HG03159 (cell line): ENCODE results near the gene GUCY1A1.

Experiments used
- ATAC-seq: cut with Tn5 transposase; IDR thresholded peaks from one replicate; pipeline ENCODE4 v1.9.1; 2021; ENCODE audit warnings: mild to moderate bottlenecking, moderate library complexity; ENCODE audit not compliant: unreplicated experiment

The GUCY1A1 gene

GRCh38 chr4:155734065-155734464 lies 67.4 kb downstream of the GUCY1A1 start:
- ATAC-seq = no peak

GRCh38 chr4:155734951-155735350 lies 68.3 kb downstream of the GUCY1A1 start:
- no peak for ATAC-seq

GRCh38 chr4:155735496-155735895 lies 68.8 kb downstream of the GUCY1A1 start:
- ATAC-seq = no peak

- ATAC-seq = no peak
These were observed 71.9 kb downstream of the GUCY1A1 start for GRCh38 chr4:155738548-155738947.

GRCh38 chr4:155741546-155741945 lies 74.9 kb downstream of the GUCY1A1 start:
- no peak for ATAC-seq

- ATAC-seq = no peak
These were observed 75.8 kb downstream of the GUCY1A1 start for GRCh38 chr4:155742310-155743015.

GRCh38 chr4:155745984-155746383 lies 79.3 kb downstream of the GUCY1A1 start:
- no peak for ATAC-seq

- ATAC-seq = no peak
These were observed 81.4 kb downstream of the GUCY1A1 start for GRCh38 chr4:155748039-155748438.

- ATAC-seq = no peak
These were observed 82.4 kb downstream of the GUCY1A1 start for GRCh38 chr4:155749041-155749440.

- no peak for ATAC-seq
These were observed 84.9 kb downstream of the GUCY1A1 start for GRCh38 chr4:155751569-155751968.

GRCh38 chr4:155757745-155758265 lies 91.2 kb downstream of the GUCY1A1 start:
- ATAC-seq = no peak

- peak; percentile 98 for ATAC-seq
These were observed 92.1 kb downstream of the GUCY1A1 start, which contains the start of gene GUCY1B1 for GRCh38 chr4:155758481-155759371. Gene GUCY1B1, plus strand, starts transcription at chr4:155759021. Its CDS starts 120 bp downstream, at chr4:155759141.

GRCh38 chr4:155759372-155760252 lies 93.0 kb downstream of the GUCY1A1 start:
- peak; percentile 21 for ATAC-seq

GRCh38 chr4:155761047-155761446 lies 94.4 kb downstream of the GUCY1A1 start:
- ATAC-seq = no peak

- no peak for ATAC-seq
These were observed 95.3 kb downstream of the GUCY1A1 start for GRCh38 chr4:155761916-155762315.

GRCh38 chr4:155762334-155762733 lies 95.7 kb downstream of the GUCY1A1 start:
- no peak for ATAC-seq

GRCh38 chr4:155763551-155763950 lies 96.9 kb downstream of the GUCY1A1 start:
- no peak for ATAC-seq

- no peak for ATAC-seq
These were observed 98.5 kb downstream of the GUCY1A1 start for GRCh38 chr4:155765149-155765548.

- ATAC-seq = no peak
These were observed 100.0 kb downstream of the GUCY1A1 start for GRCh38 chr4:155766622-155767021.

- ATAC-seq = no peak
These were observed 101.7 kb downstream of the GUCY1A1 start for GRCh38 chr4:155768370-155768769.

GRCh38 chr4:155769090-155769489 lies 102.4 kb downstream of the GUCY1A1 start:
- ATAC-seq = peak; percentile 84
